ENCODE data around the gene EIF4G3. TPM values are rescaled to one million over a fixed set of nuclear protein-coding genes. Genes with fewer than 3 reads are reported as not detected.

EIF4G3 gene
- total RNA-seq, 2 donors from 2014 or later: 20.8 to 48.8 TPM

- no peak for ATAC-seq
These were observed 168.8 kb downstream of the EIF4G3 start for GRCh38 chr1:21007876-21008275.

GRCh38 chr1:21005466-21006239 lies 171.0 kb downstream of the EIF4G3 start:
- no peaks in the 10 kb centered on the region for H3K36me3 ChIP-seq (replicated peaks in 1 of 2; ENCODE audit: insufficient read depth in 1 of 2, low read depth in 2 of 2)
- H3K27me3 ChIP-seq: no peaks in the 10 kb centered on the region
- intact Hi-C loops (cut with DNase I): no loop called here
- WGBS, 2 donors: 55 to 68% methylated on average over 4 of the region's 4 CpGs
- ATAC-seq (no peak), DNase-seq (no peak)
- H3K4me1 ChIP-seq: no peaks in the 10 kb centered on the region
- no peaks in the 10 kb centered on the region for H3K9me3 ChIP-seq
- H3K27ac ChIP-seq: no peak overlapping the region
- TF ChIP-seq POLR2A (IDR thresholded peaks at IDR 0.05) (no peak), CTCF (IDR thresholded peaks at IDR 0.05) (no peak)
- H3K4me3 ChIP-seq: no peak overlapping the region

More at GRCh38 chr1:21007876-21008275, 168.8 kb downstream of the EIF4G3 start:
- H3K4me1 ChIP-seq: no peaks in the 10 kb centered on the region
- WGBS, 2 donors: 78 to 96% methylated on average over 1 of the region's 1 CpG
- no peaks in the 10 kb centered on the region for H3K27me3 ChIP-seq
- H3K36me3 ChIP-seq (replicated peaks in 1 of 2; ENCODE audit: insufficient read depth in 1 of 2, low read depth in 2 of 2): no peaks in the 10 kb centered on the region
- no peaks in the 10 kb centered on the region for H3K9me3 ChIP-seq
- intact Hi-C loops (cut with DNase I): no loop called here
- H3K4me3 ChIP-seq: no peak overlapping the region
- no peak overlapping the region for H3K27ac ChIP-seq
- DNase-seq: no peak
- TF ChIP-seq CTCF (IDR thresholded peaks at IDR 0.05): no peak
- TF ChIP-seq POLR2A (IDR thresholded peaks at IDR 0.05): no peak

- intact Hi-C loops (cut with DNase I): no loop called here
- H3K36me3 ChIP-seq (replicated peaks in 1 of 2; ENCODE audit: insufficient read depth in 1 of 2, low read depth in 2 of 2): no peaks in the 10 kb centered on the region
- ATAC-seq (no peak), DNase-seq (no peak)
- no peaks in the 10 kb centered on the region for H3K27me3 ChIP-seq
- WGBS, 2 donors: 87 to 94% methylated on average over 3 of the region's 3 CpGs
- H3K4me1 ChIP-seq: no peaks in the 10 kb centered on the region
- TF ChIP-seq CTCF (IDR thresholded peaks at IDR 0.05) (no peak), POLR2A (IDR thresholded peaks at IDR 0.05) (no peak)
- no peaks in the 10 kb centered on the region for H3K9me3 ChIP-seq
- no peak overlapping the region for H3K27ac ChIP-seq
- H3K4me3 ChIP-seq: no peak overlapping the region
These were observed 173.2 kb downstream of the EIF4G3 start for GRCh38 chr1:21003281-21004045.

- H3K27ac ChIP-seq: no peak overlapping the region
- DNase-seq: no peak
- WGBS, 2 donors: 68 to 73% methylated on average over 2 of the region's 2 CpGs
- TF ChIP-seq POLR2A (IDR thresholded peaks at IDR 0.05): no peak
- TF ChIP-seq CTCF (IDR thresholded peaks at IDR 0.05): no peak
- intact Hi-C loops (cut with DNase I): no loop called here
- no peaks in the 10 kb centered on the region for H3K27me3 ChIP-seq
- no peak overlapping the region for H3K4me3 ChIP-seq
- no peak for ATAC-seq
- peaks cover 4% of the 10 kb centered on the region for H3K4me1 ChIP-seq
- H3K36me3 ChIP-seq (replicated peaks in 1 of 2; ENCODE audit: insufficient read depth in 1 of 2, low read depth in 2 of 2): no peaks in the 10 kb centered on the region
- no peaks in the 10 kb centered on the region for H3K9me3 ChIP-seq
These were observed 175.7 kb downstream of the EIF4G3 start for GRCh38 chr1:21001042-21001441.
